ENCODE measurements around the gene PC.
A peak's percentile ranks its signal among the peaks of the same experiment; 100 is the strongest.
"Not testable (repeated sequence)": the region's sequence is repeated elsewhere in the genome, so short reads cannot be mapped to it uniquely, and the experiment has no call there.

The PC gene

DNA sequence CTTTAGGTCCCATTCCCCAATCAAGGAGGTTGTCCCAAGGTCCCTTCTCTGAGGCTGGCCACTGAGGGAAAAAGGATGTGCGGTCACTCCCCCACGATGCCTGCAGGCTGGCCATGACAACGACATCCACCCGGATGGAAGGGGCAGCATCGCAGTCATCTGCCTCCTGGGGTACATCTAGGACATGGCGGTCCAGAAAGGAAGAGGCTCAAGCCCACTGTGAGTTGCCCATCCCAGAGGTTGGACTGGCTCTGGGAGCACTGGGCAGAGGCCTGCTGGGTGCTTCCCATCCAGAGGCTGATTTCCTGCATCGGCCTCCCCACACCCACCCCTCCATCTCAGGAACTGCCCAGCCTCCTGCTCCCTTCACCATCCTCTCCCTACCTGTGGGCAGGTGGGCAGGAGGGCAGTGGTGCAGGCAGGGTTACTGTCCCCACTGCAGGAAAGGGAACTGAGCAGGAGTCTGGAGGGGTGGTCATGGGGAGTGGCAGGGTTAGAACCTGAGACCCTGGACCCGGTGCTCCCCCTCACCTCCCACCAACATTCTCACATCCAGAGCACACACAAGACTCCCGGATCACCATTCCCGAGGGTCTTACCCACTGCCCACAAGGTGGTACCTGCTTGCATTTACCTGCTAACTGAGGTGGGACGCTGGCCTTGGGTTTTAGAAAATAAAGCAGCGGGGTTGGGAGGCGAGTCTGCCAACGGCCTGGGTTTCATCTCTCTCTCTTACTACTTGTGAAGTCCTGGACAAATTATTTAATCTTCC lies 110.5 kb downstream of the PC start:
- no peak for DNase-seq (ENCODE audit: extremely low read depth in 1 of 2, low read depth in 1 of 2)

DNA sequence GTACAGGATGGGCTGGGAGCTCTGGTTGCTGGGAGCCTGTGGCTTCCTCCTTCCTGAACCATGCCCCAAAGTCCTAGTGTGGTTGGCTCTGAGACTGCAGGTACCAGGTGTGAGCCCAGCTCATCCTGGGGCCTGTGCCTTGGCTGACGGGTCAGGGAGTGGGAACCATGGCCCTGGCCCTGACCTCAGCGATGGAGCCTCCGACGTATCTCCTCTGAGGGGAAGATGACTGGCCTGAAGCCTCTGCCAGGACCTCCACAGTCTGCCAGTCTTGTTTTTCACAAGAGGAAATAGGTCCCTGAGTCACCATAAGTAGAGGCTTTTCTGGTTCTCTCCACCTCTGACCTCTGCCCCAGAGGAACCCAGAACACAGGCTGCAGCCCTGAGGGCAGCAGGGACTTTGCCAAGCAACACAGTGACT lies 111.5 kb downstream of the PC start:
- no peak for DNase-seq (ENCODE audit: extremely low read depth in 1 of 2, low read depth in 1 of 2)

DNA sequence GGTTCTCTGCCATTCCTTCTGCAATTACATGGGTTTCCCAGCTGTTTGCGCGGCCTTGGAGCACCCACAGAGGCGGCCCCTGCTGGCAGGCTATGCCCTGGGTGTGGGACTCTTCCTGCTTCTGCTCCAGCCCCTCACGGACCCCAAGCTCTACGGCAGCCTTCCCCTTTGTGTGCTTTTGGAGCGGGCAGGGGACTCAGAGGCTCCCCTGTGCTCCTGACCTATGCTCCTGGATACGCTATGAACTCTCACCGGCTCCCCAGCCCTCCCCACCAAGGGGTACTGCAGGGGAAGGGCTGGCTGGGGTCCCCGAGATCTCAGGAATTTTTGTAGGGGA lies 112.3 kb downstream of the PC start:
- DNase-seq (ENCODE audit: extremely low read depth in 1 of 2, low read depth in 1 of 2): no peak

DNA sequence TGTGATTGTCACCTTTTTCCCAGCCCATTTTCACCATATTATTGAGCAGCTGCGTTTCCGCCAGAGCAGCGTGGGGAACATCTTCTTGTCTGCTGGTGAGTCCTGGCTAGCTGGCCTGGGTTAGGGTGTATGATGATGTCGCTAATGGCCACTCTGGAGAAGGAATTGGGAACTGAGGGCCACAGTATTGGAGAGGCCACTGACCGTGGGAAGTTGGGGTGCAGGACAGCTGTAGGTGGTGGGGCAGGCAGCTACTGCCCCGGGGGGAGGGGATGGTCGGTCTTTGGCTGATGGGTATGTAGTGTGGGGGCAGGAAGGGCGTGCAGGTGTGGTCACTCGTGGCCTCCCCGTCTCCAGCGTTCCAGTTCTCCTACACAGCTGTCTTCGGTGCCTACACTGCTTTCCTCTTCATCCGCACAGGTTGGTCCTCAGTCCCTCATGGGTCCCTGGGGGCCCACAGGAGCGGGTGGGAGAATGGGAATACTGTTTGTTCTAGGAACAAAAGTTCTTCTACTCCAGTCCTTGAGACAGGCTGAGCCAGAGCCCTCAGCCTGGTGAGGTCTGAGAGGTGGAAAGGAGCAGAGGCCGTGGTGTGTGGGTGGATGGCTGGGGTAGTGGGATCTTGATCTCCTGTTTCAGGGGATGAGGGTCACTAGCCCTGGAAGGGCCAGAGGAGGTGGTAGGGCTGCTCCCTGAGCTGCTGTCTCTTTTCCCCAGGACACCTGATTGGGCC lies 112.9 kb downstream of the PC start:
- DNase-seq (ENCODE audit: extremely low read depth in 1 of 2, low read depth in 1 of 2): no peak

DNA sequence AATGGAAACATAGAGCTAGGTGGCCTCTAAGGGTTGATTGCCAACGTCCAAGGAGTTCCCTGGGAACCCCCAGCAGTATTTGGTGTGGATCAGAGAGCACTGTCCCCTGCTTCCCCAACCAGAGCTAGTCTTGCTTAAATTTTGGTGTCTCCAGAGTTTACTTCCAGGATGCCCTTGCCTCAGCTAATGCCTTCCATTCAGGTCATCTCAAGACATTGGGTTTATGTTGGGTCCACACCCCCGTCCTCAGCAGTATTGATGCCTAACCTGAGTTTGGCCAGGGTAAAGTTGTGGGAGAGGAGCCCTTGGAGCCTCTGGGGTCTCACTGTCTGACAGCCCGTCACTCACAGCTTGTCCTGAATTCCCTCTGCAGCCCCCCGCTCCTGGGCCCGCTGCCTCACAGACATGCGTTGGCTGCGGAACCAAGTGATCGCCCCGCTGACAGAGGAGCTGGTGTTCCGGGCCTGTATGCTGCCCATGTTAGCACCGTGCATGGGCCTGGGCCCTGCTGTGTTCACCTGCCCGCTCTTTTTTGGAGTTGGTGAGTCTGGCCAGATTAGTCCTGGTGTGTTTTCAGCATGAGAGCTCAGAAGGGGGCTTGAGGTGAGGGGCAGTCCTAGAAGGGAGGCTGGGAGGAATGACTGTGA lies 113.6 kb downstream of the PC start:
- DNase-seq (ENCODE audit: extremely low read depth in 1 of 2, low read depth in 1 of 2): no peak

DNA sequence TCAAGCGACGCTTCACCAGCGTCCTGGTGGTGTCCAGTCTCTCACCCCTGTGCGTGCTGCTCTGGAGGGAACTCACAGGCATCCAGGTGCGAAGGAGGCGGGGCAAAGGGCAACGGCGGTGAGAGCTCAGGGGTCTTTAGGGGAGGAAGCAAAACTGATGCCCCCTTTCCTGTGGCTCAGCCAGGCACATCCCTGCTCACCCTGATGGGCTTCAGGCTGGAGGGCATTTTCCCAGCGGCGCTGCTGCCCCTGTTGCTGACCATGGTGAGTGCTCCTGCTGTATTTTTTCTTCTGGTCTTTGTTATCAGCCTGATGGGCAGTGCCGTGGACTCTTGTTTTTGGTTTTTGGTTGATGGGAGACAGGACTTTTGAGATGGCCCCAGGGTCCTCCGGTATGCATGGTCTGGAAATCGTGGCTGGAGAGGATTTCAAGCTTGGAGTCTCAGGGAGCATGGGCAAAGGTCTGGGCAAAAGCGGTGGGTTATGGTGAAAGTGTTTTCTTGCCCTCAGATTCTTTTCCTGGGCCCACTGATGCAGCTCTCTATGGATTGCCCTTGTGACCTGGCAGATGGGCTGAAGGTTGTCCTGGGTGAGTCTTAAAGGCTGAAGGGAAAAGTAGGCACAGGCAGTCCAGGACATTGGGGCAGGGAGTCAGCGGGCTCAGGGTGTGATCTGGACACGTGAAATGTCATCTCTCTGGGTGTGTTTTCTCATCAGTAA lies 114.2 kb downstream of the PC start:
- DNase-seq (ENCODE audit: extremely low read depth in 1 of 2, low read depth in 1 of 2): no peak

DNA sequence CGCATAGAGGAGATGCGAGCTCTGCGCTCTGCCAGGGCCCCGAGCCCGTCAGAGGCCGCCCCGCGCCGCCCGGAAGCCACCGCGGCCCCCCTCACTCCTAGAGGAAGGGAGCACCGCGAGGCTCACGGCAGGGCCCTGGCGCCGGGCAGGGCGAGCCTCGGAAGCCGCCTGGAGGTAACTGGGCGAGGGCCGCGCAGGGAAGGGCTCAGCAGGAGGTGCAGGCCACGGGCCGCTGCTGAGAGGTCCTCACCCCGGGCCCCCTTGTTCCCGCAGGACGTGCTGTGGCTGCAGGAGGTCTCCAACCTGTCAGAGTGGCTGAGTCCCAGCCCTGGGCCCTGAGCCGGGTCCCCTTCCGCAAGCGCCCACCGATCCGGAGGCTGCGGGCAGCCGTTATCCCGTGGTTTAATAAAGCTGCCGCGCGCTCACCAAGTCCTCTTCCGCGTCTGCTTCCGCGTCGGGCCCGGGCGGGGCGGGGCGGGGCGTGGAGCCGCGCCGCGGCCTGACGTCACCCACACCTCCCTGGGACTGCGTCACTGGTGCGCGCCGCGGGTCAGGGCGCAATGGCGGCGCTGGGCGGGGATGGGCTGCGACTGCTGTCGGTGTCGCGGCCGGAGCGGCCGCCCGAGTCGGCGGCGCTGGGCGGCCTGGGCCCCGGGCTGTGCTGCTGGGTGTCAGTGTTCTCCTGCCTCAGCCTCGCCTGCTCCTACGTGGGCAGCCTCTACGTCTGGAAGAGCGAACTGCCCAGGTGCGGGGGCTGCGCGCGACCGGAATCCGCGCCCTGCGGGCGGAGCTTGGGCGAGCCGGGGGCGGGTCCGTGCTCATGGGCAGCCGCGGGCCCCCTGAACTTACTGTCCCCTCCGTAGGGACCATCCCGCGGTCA lies 115.0 kb downstream of the PC start, which contains the start of gene RCE1:
TSS of gene RCE1 (plus strand) at position 546 of the 880 bp plus-strand sequence. CDS start at position 561, 15 bp downstream.
- peak; percentile 73 to 84 for DNase-seq (ENCODE audit: extremely low read depth in 1 of 2, low read depth in 1 of 2)

DNA sequence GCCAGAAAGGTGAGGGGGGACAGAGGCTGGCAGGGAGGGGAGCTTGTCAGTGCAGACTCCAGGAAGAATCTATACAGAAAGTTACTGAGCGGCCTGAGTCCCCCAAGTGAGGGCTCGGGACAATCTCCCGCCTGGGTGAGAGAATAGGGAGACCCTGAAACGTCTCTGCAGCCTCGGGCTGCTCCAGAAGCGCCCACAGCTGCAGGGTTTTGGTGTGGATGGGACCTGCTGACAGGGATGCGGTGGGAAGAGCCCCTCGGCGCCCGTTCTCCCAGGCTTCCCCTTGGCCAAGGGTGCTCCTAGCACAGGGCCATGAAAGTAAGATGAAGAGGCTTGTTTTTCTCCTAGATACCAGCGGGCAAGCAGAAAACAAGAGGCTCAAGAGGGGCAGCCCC lies 115.7 kb downstream of the PC start:
- no peak for DNase-seq (ENCODE audit: extremely low read depth in 1 of 2, low read depth in 1 of 2)

DNA sequence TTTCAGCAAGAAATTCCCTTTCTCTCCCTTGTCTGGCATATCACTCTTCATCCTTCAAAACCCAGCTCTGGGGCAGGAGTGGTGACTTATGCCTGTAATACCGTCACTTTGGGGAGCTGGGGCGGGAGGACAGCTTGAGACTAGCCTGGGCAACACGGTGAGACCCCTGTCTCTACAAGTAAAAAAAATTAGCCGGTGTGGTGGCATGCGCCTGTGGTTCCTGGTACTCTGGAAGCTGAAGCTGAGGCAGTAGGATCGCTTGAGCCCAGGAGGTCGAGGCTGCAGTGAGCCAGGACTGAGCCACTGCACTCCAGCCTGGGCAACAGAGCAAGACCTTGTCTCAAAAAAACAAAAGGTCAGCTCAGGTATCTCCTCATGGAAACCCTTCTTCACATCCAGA lies 116.3 kb downstream of the PC start:
- DNase-seq (ENCODE audit: extremely low read depth in 1 of 2, low read depth in 1 of 2): no peak

DNA sequence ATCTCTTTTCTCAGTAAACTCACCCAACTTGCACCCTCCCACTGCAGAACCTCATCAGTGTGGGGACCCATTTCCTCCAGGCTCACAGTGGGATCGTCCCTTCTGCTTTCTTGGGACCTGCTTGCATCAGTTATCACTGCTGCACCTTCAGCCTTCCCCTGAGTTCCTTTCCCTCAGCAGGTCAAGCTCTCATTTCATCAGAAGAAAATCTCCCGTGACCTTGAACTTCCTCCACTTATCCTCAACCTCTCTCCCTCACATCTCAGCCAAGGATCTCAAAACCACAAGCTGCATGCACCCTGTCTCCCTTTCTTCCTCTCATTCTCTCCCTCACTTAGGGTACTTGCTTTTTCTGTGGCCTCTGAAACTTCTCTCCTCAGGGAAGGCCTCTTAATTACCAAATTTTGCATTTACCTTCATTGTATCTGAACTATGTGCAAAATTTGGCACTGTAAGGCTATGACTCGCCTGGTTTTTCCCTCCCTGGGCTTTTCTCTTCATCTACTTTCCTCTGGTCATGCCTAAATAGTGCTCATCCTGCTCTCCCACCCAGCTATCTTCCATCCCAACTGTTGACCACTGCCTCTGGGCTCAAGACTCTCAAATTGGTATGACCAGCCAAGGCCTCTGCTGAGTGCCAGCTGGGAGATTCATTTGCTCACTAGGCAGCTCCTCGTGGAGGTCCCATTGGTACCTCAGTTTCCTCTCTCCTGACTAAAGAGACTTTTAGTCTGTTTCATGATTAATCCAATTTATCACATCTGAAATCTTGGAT lies 117.7 kb downstream of the PC start:
- DNase-seq (ENCODE audit: extremely low read depth in 1 of 2, low read depth in 1 of 2): no peak

DNA sequence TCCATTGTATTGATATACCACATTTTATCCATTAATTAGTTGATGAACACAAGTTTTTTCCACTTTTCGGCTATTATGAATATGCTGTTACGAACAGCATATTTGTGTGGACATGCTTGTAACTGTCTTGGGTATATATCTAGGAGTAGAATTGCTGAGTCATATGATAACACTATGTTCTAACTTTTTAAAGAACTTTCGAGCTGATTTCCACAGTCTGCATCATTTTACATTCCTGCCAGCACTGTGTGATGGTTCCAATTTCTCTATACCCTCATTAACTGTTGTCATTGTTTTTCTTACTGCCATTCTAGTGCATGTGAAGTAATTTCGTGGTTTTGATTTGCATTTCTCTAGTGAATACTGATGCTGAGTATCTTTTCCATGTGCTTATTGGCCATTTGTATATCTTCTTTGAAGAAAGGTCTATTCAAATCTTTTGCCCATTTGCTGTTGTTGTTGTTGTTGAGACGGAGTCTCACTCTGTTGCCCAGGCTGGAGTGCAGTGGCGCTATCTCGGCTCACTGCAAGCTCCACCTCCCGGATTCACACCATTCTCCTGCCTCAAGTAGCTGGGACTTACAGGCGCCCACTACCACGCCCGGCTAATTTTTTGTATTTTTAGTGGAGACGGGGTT lies 122.3 kb downstream of the PC start:
- DNase-seq (ENCODE audit: extremely low read depth in 1 of 2, low read depth in 1 of 2): no peak

DNA sequence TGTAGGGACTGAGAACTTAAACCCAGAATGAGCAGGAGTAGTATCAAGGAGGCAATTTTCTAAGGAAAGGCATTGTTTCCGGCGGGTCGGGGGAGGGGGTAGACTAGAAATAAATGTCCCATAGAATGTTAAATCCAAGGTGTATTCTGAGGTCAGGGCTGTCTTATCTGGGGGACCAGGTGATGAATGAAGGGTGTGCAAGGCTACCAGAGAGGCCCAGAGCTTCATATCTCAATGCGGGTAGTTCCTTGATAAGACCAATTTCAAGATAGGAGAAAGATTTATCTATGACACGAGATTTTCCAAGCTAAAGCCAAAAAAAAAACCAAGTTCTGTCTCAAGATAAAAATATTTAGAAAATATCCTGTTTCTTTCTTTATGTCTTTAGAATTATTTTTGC lies 123.2 kb downstream of the PC start:
- DNase-seq (ENCODE audit: extremely low read depth in 1 of 2, low read depth in 1 of 2): no peak

DNA sequence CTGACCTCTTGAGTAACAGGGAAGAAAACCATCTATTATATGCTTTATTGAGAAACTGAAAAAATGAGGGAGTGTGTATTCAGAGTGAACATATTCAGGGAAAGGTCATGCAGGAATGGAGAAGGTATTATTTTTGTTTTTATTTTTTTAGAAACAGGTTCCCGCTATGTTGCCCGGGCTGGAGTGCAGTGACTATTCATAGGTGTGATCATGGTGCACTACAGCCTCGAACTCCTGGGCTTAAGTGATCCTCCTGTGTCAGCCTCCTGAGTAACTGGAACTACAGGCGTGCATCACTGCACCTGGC lies 123.7 kb downstream of the PC start:
- no peak for DNase-seq (ENCODE audit: extremely low read depth in 1 of 2, low read depth in 1 of 2)

DNA sequence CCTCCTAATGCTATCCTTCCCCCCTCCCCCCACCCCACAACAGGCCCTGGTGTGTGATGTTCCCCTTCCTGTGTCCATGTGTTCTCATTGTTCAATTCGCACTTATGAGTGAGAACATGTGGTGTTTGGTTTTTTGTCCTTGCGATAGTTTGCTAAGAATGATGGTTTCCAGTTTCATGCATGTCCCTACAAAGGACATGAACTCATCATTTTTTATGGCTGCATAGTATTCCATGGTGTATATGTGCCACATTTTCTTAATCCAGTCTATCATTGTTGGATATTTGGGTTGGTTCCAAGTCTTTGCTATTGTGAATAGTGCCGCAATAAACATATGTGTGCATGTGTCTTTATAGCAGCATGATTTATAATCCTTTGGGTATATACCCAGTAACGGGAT lies 133.6 kb downstream of the PC start:
- DNase-seq (ENCODE audit: extremely low read depth in 1 of 2, low read depth in 1 of 2): not testable (repeated sequence)

DNA sequence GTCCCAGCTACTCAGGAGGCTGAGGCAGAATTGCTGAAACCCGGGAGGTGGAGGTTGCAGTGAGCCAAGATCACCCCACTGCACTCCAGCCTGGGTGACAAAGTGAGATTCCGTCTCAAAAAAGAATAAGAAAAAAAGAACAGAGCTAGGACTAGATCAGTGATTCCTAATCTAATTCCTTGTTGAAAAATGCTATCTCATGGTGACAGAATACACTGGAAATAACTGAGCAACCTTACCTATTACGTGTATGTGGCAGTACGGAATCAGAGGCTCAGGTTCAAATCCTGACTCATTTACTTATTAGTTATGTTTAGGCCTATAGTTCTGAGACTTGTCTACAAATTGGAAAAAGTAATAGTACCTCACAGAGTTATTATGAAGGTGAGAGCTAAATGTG lies 134.5 kb downstream of the PC start:
- DNase-seq (ENCODE audit: extremely low read depth in 1 of 2, low read depth in 1 of 2): no peak

DNA sequence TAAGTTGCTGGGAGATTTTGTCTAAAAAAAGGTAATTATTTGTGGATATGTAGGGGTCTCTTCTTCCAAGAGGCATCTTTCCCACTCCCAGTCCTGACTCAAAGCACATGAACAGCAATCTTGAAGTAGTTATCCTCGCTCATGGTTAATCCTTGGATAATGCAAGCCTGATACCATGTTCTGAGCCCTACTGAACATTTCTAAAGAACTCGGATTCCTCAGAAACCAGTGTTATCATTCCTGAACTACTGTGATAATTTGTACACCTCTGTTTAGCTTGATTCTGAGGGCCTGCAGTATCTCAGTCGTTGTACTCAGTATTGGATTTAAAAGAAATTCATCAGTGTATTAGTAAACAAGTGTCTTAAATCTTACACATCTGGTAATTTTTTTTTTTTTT lies 137.3 kb downstream of the PC start:
- no peak for DNase-seq (ENCODE audit: extremely low read depth in 1 of 2, low read depth in 1 of 2)

DNA sequence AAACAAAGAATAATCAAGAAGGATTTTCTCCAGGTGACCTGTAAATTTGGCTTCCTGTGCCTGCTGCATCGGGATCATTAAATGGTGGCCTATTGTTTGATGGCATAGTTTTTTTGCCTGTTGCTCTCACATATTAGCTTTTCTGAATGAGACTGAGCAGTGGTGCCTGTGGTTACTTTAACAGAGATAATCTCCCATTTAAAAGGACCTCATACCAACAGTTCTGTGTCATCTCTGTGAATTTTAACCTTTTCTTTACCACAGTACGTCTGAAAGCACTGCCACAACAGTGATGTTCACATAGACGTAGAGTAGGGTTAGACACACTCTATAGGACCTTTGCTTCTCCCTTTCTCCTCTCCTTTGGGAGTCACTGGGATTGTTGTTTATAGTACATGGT lies 137.8 kb downstream of the PC start:
- no peak for DNase-seq (ENCODE audit: extremely low read depth in 1 of 2, low read depth in 1 of 2)

DNA sequence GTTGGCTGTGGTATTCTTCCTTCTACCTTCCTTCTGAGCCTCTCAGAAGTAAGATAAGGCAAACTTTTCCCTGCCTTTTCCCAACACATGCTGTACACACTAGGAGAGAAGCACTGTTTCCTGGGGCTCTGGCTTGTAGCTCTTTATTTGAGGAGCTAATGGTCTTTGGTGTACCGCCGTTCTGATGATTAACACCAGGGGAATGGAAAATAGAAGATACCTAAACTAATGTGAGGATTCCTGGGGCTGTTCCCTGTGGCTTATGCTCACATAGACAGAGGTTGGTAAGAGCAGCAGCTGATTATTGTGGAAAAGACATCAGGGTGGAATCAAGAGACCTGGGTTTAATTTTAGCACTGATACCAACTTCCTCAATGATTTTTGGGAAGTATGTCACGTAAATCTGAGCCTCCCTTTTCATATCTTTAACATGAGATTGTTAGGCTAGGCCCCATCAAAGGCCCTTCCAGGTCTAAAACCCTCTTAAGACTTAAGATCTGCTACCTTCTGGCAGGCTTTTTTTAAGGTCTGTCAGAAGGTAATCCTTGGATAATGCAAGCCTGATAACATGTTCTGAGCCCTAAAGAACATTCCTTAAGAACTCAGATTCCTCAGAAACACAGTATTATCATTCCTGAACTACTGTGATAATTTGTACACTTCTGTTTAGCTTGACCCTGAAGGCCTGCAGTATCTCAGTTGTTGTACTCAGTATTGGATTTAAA lies 139.8 kb downstream of the PC start:
- DNase-seq (ENCODE audit: extremely low read depth in 1 of 2, low read depth in 1 of 2): no peak

DNA sequence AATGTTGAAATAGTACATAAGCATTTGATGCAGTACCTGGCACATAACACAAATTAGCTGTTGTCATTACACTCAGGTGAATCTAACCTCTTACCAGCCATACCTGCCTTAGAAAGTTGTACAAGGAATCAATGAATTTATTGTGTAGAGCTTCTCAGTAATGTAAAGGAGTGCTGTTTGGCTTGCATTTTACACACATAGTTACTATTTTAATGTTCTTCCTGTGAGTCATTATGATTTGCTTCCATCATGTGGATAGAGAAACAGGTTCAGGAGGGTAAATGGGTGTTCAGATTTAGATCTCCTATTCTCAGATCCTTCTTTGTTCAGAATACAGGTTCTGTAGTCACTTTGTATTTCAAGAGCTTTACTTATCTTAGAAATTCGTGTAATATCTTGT lies 142.5 kb downstream of the PC start:
- no peak for DNase-seq (ENCODE audit: extremely low read depth in 1 of 2, low read depth in 1 of 2)
